HepG2 (cell line): ENCODE data around the gene NSD1. TPM values are rescaled to one million over a fixed set of nuclear protein-coding genes. Genes with fewer than 3 reads are reported as not detected.

Experiments
- AHDC1 ChIP-seq: sonication (generic); formaldehyde crosslinking; IDR thresholded peaks from 2 replicates; pipeline ENCODE4 v1.5.1; 2020; ENCODE audit warnings: mild to moderate bottlenecking, missing genetic modification reagents, borderline replicate concordance
- BCL6 ChIP-seq: IDR thresholded peaks from 2 replicates; pipeline ENCODE4 v1.6.1; 2016; ENCODE audit warnings: missing genetic modification reagents, missing compliant biosample characterization
- CBFB ChIP-seq: sonication (generic); formaldehyde crosslinking; IDR thresholded peaks from 2 replicates; pipeline ENCODE4 v1.4.0; 2020; ENCODE audit warnings: missing genetic modification reagents
- REST ChIP-seq, 2 experiments: IDR thresholded peaks; 2 replicates each; pipeline ENCODE4 v1.6.1; 2011 to 2012; ENCODE audit warnings: low read length in 2 of 2, borderline replicate concordance in 1 of 2, low read depth in 1 of 2, mild to moderate bottlenecking in 1 of 2, moderate library complexity in 1 of 2
- RNF219 ChIP-seq: sonication (generic); formaldehyde crosslinking; IDR thresholded peaks from 2 replicates; pipeline ENCODE4 v1.5.0; 2020; ENCODE audit warnings: mild to moderate bottlenecking, missing genetic modification reagents
- SKIL ChIP-seq: sonication (generic); formaldehyde crosslinking; IDR thresholded peaks from 2 replicates; pipeline ENCODE4 v1.8.0; 2022; ENCODE audit warnings: missing genetic modification reagents, mild to moderate bottlenecking, moderate library complexity, borderline replicate concordance
- SMAD3 ChIP-seq: sonication (generic); formaldehyde crosslinking; IDR thresholded peaks from 2 replicates; pipeline ENCODE4 v1.4.0; 2020; ENCODE audit warnings: missing genetic modification reagents
- YEATS4 ChIP-seq: sonication (generic); formaldehyde crosslinking; IDR thresholded peaks from 2 replicates; pipeline ENCODE4 v1.4.0; 2020; ENCODE audit warnings: missing genetic modification reagents, borderline replicate concordance
- ZNF136 ChIP-seq: sonication (generic); formaldehyde crosslinking; IDR thresholded peaks from 2 replicates; pipeline ENCODE4 v1.8.1; 2022; ENCODE audit warnings: low read depth, mild to moderate bottlenecking, moderate library complexity, missing genetic modification reagents
- ZNF567 ChIP-seq: sonication (generic); formaldehyde crosslinking; IDR thresholded peaks from 2 replicates; pipeline ENCODE4 v1.8.1; 2023; ENCODE audit warnings: mild to moderate bottlenecking, missing genetic modification reagents, borderline replicate concordance
- polyA plus RNA-seq, 8 experiments: library from polyadenylated mRNA; depleted of rRNA in 3 of 8; stranded (reverse) in 7 of 8; unstranded in 1 of 8; fragments of >200 nt; fragmentation: Illumina TruSeq in 4 of 8; extraction: Trizol in 4 of 8; gene quantifications; 2 replicates each; pipeline versions ENCODE4 v1.2.1 to v1.2.3, GENCODE V29; 2011 to 2016; ENCODE audit warnings: low read depth in 4 of 8, missing spikeins in 1 of 8, mixed read lengths in 1 of 8; ENCODE audit not compliant: insufficient read depth in 1 of 8
- total RNA-seq, 5 experiments: library from RNA; depleted of rRNA; stranded (reverse); fragments of >200 nt; fragmentation: Illumina TruSeq; extraction: Trizol; gene quantifications; 2 replicates each; pipeline ENCODE4 v1.2.3, GENCODE V29; 2016; ENCODE audit warnings: low read depth in 1 of 5

The NSD1 gene
- total and polyA plus RNA-seq, 2 of the 13 experiments (the other 11 are each of a cell fraction or from before 2014, with no cell fraction given) = 0.01 to 0.09 TPM

- TF ChIP-seq ZNF567 (CRISPR knock-in tag) (no peak), SKIL (no peak), REST (IDR thresholded peaks at IDR 0.05; ENCODE audit: borderline replicate concordance in 1 of 2, low read depth in 1 of 2, low read length in 2 of 2) (no peak), ZNF136 (CRISPR knock-in tag) (no peak), SMAD3 (CRISPR knock-in tag) (no peak), BCL6 (CRISPR knock-in tag) (no peak), CBFB (no peak), AHDC1 (CRISPR knock-in tag) (no peak), YEATS4 (CRISPR knock-in tag) (no peak), RNF219 (CRISPR knock-in tag) (no peak)
Measured at GRCh38 chr5:177133096-177133852, at the start of gene NSD1 (continued).
